Occipital lobe (tissue), 2 donors: ENCODE results near the gene TCP11L2. TPM values are rescaled to one million over a fixed set of nuclear protein-coding genes. Genes with fewer than 3 reads are reported as not detected.
"Not testable (repeated sequence)": the region's sequence is repeated elsewhere in the genome, so short reads cannot be mapped to it uniquely, and the experiment has no call there.

Experiments
- DNase-seq: peaks from one replicate; lab custom pipeline; 2025; lab: John Stamatoyannopoulos, UW
- total RNA-seq: library from RNA; depleted of rRNA; stranded (reverse); fragments of >200 nt; gene quantifications from one replicate; pipeline ENCODE4 v1.2.3, GENCODE V29; 2014

TCP11L2 gene
- total RNA-seq, 1 donor from 2014 or later: 39.8 TPM

- peak; percentile 14 for DNase-seq
These were observed 40.1 kb downstream of the TCP11L2 start for GRCh38 chr12:106342397-106343213.

GRCh38 chr12:106343214-106343528 lies 40.6 kb downstream of the TCP11L2 start:
- DNase-seq: no peak

- DNase-seq: no peak
These were observed 41.6 kb downstream of the TCP11L2 start for GRCh38 chr12:106344131-106344530.

GRCh38 chr12:106345746-106346145 lies 43.2 kb downstream of the TCP11L2 start:
- DNase-seq: no peak

- DNase-seq: no peak
These were observed 45.9 kb downstream of the TCP11L2 start for GRCh38 chr12:106348411-106348810.

GRCh38 chr12:106353175-106353574 lies 50.6 kb downstream of the TCP11L2 start:
- no peak for DNase-seq

- peak; percentile 95 for DNase-seq
These were observed 55.2 kb downstream of the TCP11L2 start, which contains the start of gene POLR3B for GRCh38 chr12:106357549-106358395. TSS of gene POLR3B (plus strand) at chr12:106357748. CDS start at chr12:106357880, 132 bp downstream.

- DNase-seq: no peak
These were observed 56.1 kb downstream of the TCP11L2 start for GRCh38 chr12:106358396-106359241.

- no peak for DNase-seq
These were observed 57.3 kb downstream of the TCP11L2 start for GRCh38 chr12:106359646-106360399.

GRCh38 chr12:106360400-106360994 lies 58.0 kb downstream of the TCP11L2 start:
- DNase-seq: no peak

- DNase-seq: no peak
These were observed 60.4 kb downstream of the TCP11L2 start for GRCh38 chr12:106362971-106363370.

- DNase-seq: no peak
These were observed 61.7 kb downstream of the TCP11L2 start for GRCh38 chr12:106364261-106364660.

GRCh38 chr12:106369624-106370346 lies 67.3 kb downstream of the TCP11L2 start:
- DNase-seq: no peak

GRCh38 chr12:106378788-106379187 lies 76.3 kb downstream of the TCP11L2 start:
- DNase-seq: no peak

GRCh38 chr12:106380954-106381353 lies 78.4 kb downstream of the TCP11L2 start:
- no peak for DNase-seq

GRCh38 chr12:106381866-106382265 lies 79.3 kb downstream of the TCP11L2 start:
- DNase-seq: not testable (repeated sequence)

GRCh38 chr12:106386813-106387535 lies 84.4 kb downstream of the TCP11L2 start:
- DNase-seq: no peak

GRCh38 chr12:106387848-106388377 lies 85.4 kb downstream of the TCP11L2 start:
- no peak for DNase-seq

GRCh38 chr12:106389151-106389550 lies 86.6 kb downstream of the TCP11L2 start:
- no peak for DNase-seq
